Measurements from ENCODE around the gene MYADM. TPM values are rescaled to one million over a fixed set of nuclear protein-coding genes. Genes with fewer than 3 reads are reported as not detected.
A peak's percentile ranks its signal among the peaks of the same experiment; 100 is the strongest.

MYADM gene
- total and polyA plus RNA-seq, 2 of the 13 experiments (the other 11 are each of a cell fraction or from before 2014, with no cell fraction given): 19.9 to 38.1 TPM

DNA sequence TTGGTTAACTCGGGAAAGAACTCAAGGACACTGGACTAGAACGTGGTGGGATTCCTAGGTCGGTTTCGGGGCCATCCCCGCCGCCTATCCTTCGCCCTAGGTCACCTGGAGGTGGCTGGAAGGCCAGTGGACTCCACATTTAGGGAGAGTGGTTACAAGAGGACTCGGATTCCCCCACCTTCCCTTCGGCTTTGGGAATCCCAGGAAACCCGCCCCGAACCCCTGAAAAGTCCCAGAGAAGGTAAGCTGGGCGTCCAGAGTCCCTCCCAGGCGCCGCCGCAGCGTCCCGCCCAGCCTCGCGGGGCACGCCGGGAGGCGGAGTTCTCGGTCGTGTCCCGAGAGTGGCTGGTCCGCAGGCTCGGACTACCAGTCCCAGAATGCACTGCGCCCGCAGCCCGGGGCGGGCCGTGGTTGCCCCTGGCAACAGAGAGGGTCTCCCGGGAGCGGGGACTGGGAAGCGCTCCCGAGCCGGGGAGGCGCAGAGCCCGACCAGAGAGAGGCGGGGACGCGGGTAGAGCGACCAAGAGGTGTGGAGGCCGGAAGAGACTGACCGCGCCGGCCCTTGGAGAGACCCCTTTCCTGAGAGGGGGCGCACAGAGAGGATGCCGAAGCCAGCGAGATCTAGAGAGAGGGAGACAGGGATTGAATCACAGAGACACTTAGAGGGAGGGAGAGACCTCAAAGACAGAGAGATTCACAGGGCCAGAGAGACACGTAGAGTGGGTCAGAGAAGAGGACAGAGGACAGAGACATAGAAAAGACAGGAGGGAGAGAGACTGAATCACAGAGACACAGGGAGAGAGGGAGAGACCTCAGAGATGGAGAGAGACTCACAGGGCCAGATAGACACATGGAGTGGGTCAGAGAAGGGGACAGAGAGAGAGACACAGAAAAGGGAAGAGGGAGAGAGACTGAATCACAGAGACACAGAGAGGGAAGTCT lies 11.7 kb downstream of the MYADM start (continued):
- TF ChIP-seq, protein P1, sequence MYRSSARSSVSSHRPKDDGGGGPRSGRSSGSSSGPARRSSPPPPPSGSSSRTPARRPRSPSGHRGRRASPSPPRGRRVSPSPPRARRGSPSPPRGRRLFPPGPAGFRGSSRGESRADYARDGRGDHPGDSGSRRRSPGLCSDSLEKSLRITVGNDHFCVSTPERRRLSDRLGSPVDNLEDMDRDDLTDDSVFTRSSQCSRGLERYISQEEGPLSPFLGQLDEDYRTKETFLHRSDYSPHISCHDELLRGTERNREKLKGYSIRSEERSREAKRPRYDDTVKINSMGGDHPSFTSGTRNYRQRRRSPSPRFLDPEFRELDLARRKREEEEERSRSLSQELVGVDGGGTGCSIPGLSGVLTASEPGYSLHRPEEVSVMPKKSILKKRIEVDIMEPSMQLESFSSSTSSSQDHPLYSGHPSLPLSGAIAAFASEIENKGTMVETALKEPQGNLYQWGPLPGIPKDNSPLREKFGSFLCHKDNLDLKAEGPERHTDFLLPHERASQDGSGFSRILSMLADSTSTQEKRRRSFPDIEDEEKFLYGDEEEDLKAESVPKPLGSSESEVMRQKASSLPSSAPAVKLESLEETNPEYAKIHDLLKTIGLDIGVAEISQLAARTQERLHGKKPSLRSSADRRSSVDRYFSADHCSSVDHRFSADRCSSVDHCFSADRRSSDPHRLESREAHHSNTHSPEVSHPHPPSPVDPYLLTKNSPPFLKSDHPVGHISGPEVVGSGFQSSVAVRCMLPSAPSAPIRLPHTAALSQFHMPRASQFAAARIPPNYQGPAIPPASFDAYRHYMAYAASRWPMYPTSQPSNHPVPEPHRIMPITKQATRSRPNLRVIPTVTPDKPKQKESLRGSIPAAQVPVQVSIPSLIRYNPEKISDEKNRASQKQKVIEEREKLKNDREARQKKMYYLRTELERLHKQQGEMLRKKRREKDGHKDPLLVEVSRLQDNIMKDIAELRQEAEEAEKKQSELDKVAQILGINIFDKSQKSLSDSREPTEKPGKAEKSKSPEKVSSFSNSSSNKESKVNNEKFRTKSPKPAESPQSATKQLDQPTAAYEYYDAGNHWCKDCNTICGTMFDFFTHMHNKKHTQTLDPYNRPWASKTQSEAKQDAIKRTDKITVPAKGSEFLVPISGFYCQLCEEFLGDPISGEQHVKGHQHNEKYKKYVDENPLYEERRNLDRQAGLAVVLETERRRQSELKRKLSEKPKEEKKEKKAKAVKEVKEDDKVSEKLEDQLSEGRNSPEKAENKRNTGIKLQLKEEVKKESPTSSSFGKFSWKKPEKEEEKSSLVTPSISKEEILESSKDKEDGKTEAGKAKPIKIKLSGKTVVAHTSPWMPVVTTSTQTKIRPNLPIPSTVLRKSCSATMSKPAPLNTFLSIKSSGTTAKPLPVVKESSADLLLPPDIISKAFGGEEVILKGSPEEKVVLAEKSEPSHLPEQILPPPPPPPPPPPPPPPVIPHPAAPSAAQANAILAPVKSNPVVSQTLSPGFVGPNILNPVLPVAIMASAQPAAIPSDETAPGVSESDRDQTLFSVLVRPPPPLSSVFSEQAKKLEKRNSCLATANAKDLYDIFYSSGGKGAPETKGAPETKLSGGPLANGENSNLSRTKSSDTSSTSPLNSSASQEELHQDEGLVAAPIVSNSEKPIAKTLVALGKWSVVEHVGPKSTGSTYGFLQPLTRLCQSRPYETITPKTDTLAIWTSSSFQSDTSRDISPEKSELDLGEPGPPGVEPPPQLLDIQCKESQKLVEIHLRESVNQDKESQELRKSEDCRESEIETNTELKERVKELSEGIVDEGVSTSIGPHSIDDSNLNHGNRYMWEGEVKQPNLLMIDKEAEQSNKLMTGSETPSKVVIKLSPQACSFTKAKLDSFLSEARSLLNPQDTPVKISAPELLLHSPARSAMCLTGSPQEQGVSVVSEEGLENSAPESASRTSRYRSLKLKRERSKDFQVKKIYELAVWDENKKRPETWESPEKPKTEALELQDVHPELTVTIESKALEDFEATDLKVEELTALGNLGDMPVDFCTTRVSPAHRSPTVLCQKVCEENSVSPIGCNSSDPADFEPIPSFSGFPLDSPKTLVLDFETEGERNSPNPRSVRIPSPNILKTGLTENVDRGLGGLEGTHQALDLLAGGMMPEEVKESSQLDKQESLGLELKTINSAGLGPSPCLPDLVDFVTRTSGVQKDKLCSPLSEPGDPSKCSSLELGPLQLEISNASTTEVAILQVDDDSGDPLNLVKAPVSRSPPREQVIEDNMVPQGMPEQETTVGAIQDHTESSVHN (CRISPR knock-in tag; IDR thresholded peaks at IDR 0.05): peak; percentile 54; the same call in 1 of the 2 replicates
- TF ChIP-seq ZNF790 (CRISPR knock-in tag; IDR thresholded peaks at IDR 0.05; ENCODE audit: borderline replicate concordance): no peak
- peak; percentile 69; the same call in 1 of the 2 replicates for TF ChIP-seq ZSCAN25 (CRISPR knock-in tag; IDR thresholded peaks at IDR 0.05)
- TF ChIP-seq, protein P2, sequence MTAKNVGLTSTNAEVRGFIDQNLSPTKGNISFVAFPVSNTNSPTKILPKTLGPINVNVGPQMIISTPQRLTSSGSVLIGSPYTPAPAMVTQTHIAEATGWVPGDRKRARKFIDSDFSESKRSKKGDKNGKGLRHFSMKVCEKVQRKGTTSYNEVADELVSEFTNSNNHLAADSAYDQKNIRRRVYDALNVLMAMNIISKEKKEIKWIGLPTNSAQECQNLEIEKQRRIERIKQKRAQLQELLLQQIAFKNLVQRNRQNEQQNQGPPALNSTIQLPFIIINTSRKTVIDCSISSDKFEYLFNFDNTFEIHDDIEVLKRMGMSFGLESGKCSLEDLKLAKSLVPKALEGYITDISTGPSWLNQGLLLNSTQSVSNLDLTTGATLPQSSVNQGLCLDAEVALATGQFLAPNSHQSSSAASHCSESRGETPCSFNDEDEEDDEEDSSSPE (CRISPR knock-in tag; IDR thresholded peaks at IDR 0.05): peak; percentile 49; the same call in 1 of the 2 replicates
- peak; percentile 29; the same call in 1 of the 2 replicates for TF ChIP-seq CREM (IDR thresholded peaks at IDR 0.05)
- no peak for TF ChIP-seq CREM (CRISPR knock-in tag; IDR thresholded peaks at IDR 0.05)
- TF ChIP-seq, protein P3, sequence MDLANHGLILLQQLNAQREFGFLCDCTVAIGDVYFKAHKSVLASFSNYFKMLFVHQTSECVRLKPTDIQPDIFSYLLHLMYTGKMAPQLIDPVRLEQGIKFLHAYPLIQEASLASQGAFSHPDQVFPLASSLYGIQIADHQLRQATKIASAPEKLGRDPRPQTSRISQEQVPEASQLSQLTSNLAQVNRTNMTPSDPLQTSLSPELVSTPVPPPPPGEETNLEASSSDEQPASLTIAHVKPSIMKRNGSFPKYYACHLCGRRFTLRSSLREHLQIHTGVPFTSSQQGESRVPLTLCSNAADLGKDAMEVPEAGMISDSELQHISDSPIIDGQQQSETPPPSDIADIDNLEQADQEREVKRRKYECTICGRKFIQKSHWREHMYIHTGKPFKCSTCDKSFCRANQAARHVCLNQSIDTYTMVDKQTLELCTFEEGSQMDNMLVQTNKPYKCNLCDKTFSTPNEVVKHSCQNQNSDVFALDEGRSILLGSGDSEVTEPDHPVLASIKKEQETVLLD (CRISPR knock-in tag; IDR thresholded peaks at IDR 0.05; ENCODE audit: low read depth): no peak
- TF ChIP-seq, protein P4, sequence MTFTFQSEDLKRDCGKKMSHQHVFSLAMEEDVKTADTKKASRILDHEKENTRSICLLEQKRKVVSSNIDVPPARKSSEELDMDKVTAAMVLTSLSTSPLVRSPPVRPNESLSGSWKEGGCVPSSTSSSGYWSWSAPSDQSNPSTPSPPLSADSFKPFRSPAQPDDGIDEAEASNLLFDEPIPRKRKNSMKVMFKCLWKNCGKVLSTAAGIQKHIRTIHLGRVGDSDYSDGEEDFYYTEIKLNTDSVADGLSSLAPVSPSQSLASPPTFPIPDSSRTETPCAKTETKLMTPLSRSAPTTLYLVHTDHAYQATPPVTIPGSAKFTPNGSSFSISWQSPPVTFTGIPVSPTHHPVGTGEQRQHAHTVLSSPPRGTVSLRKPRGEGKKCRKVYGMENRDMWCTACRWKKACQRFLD (CRISPR knock-in tag; IDR thresholded peaks at IDR 0.05; ENCODE audit: borderline replicate concordance): 0 out of 2 replicates have a peak, but pooled peaks have one; percentile 31
- 0 out of 2 replicates have a peak, but pooled peaks have one; percentile 10 for TF ChIP-seq POLR2AphosphoS2 (IDR thresholded peaks at IDR 0.05; ENCODE audit: low read depth, low read length)
- 0 out of 2 replicates have a peak, but pooled peaks have one; percentile 58 for TF ChIP-seq SPEN (CRISPR knock-in tag; IDR thresholded peaks at IDR 0.05; ENCODE audit: low read depth)
- TF ChIP-seq, protein P5, sequence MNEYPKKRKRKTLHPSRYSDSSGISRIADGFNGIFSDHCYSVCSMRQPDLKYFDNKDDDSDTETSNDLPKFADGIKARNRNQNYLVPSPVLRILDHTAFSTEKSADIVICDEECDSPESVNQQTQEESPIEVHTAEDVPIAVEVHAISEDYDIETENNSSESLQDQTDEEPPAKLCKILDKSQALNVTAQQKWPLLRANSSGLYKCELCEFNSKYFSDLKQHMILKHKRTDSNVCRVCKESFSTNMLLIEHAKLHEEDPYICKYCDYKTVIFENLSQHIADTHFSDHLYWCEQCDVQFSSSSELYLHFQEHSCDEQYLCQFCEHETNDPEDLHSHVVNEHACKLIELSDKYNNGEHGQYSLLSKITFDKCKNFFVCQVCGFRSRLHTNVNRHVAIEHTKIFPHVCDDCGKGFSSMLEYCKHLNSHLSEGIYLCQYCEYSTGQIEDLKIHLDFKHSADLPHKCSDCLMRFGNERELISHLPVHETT (CRISPR knock-in tag; conservative IDR thresholded peaks at IDR 0.05): no peak
- TF ChIP-seq GLI4 (CRISPR knock-in tag; IDR thresholded peaks at IDR 0.05; ENCODE audit: borderline replicate concordance): peak; percentile 24; the same call in 1 of the 2 replicates
- TF ChIP-seq PCBP1 (IDR thresholded peaks at IDR 0.05; ENCODE audit: borderline replicate concordance, low read depth, low read length): no peak

All from HepG2 (cell line).